HG02973 (cell line): Measurements from ENCODE around the gene ATP6V1E1.
"Not testable (repeated sequence)": the region's sequence is repeated elsewhere in the genome, so short reads cannot be mapped to it uniquely, and the experiment has no call there.

ENCODE experiments used
- ATAC-seq: cut with Tn5 transposase; IDR thresholded peaks from one replicate; pipeline ENCODE4 v1.9.1; 2021; ENCODE audit warnings: moderate library complexity; ENCODE audit not compliant: unreplicated experiment

ATP6V1E1 gene

GRCh38 chr22:17583151-17583550 lies 45.4 kb downstream of the ATP6V1E1 start:
- ATAC-seq: no peak

- no peak for ATAC-seq
These were observed 46.9 kb downstream of the ATP6V1E1 start for GRCh38 chr22:17581631-17582030.

- no peak for ATAC-seq
These were observed 47.5 kb downstream of the ATP6V1E1 start for GRCh38 chr22:17581056-17581455.

GRCh38 chr22:17580441-17581031 lies 48.0 kb downstream of the ATP6V1E1 start:
- no peak for ATAC-seq

GRCh38 chr22:17579535-17579981 lies 49.0 kb downstream of the ATP6V1E1 start:
- no peak for ATAC-seq

- no peak for ATAC-seq
These were observed 50.3 kb downstream of the ATP6V1E1 start for GRCh38 chr22:17578136-17578754.

- no peak for ATAC-seq
These were observed 52.1 kb downstream of the ATP6V1E1 start for GRCh38 chr22:17576470-17576869.

- no peak for ATAC-seq
These were observed 52.9 kb downstream of the ATP6V1E1 start for GRCh38 chr22:17575681-17576080.

GRCh38 chr22:17575151-17575550 lies 53.4 kb downstream of the ATP6V1E1 start:
- no peak for ATAC-seq

GRCh38 chr22:17570851-17571631 lies 57.5 kb downstream of the ATP6V1E1 start:
- no peak for ATAC-seq

GRCh38 chr22:17569971-17570511 lies 58.5 kb downstream of the ATP6V1E1 start:
- ATAC-seq: no peak

GRCh38 chr22:17566776-17567175 lies 61.8 kb downstream of the ATP6V1E1 start:
- ATAC-seq: no peak

GRCh38 chr22:17566016-17566687 lies 62.4 kb downstream of the ATP6V1E1 start:
- ATAC-seq: not testable (repeated sequence)

- ATAC-seq: no peak
These were observed 64.6 kb downstream of the ATP6V1E1 start for GRCh38 chr22:17563936-17564391.

- no peak for ATAC-seq
These were observed 65.4 kb downstream of the ATP6V1E1 start, which contains the start of gene SLC25A18 for GRCh38 chr22:17562906-17563870. TSS of gene SLC25A18 (plus strand) at chr22:17563498. CDS start at chr22:17579945, 16,447 bp downstream.

GRCh38 chr22:17559188-17559587 lies 69.4 kb downstream of the ATP6V1E1 start:
- no peak for ATAC-seq

GRCh38 chr22:17554814-17555213 lies 73.7 kb downstream of the ATP6V1E1 start:
- no peak for ATAC-seq

- no peak for ATAC-seq
These were observed 75.8 kb downstream of the ATP6V1E1 start for GRCh38 chr22:17552737-17553136.

GRCh38 chr22:17549655-17550054 lies 78.9 kb downstream of the ATP6V1E1 start:
- no peak for ATAC-seq

- no peak for ATAC-seq
These were observed 79.4 kb downstream of the ATP6V1E1 start for GRCh38 chr22:17549183-17549582.
